GM12873 (cell line): Measurements from ENCODE around the gene USP22.

Experiments
- TF ChIP-seq, protein P1 (sequence below): IDR thresholded peaks from 2 replicates; pipeline ENCODE4 v1.5.1; 2012; ENCODE audit warnings: low read depth, mild to moderate bottlenecking, moderate library complexity, low read length, control low read depth; ENCODE audit not compliant: insufficient read depth; ENCODE audit errors: missing control alignments

The USP22 gene

DNA sequence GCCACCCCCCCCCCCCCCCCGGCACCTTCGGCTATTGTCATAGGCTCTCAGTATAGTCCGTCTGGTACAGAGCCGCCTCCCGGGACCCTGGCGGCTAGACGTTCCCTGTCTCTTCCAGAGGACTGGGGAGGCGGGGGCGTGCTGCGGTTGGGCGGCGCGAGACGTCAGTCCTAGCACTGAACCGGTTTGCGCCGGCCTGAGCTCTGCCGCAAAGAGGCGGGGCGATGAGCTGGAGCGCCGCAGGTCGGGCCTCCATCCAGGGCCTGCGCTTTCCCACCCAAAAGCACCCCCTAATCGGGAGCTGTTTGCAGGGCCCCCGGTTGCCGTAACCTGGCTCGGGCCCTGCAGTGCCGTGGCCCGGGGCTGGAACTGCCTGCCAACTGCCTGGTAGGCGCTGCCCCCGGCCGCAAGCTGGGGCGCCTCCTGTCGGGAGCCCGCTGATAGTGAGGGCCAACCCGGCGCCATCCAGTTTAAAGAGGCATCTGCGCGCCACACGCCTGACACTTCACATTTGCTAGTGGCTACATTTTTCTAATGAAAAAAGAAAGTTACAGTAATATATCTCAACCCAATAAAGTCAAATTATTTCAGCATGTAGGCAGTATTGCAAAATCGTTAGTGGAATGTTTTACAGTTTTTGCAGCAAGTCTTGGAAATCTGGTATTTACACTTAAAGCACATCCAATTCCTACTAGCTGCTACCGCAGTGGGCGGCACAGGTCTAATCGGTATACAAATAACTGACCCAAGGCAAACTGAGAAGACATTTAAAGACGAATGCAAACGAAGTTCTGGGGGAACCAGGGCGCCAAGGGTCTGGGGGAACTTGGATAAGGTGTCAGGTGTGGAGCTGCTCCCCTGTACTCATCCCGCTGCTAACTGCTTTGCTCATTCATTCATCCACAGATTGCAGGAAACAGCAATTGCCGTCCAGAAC is 753 bp upstream of the USP22 start:
- TF ChIP-seq, protein P1, sequence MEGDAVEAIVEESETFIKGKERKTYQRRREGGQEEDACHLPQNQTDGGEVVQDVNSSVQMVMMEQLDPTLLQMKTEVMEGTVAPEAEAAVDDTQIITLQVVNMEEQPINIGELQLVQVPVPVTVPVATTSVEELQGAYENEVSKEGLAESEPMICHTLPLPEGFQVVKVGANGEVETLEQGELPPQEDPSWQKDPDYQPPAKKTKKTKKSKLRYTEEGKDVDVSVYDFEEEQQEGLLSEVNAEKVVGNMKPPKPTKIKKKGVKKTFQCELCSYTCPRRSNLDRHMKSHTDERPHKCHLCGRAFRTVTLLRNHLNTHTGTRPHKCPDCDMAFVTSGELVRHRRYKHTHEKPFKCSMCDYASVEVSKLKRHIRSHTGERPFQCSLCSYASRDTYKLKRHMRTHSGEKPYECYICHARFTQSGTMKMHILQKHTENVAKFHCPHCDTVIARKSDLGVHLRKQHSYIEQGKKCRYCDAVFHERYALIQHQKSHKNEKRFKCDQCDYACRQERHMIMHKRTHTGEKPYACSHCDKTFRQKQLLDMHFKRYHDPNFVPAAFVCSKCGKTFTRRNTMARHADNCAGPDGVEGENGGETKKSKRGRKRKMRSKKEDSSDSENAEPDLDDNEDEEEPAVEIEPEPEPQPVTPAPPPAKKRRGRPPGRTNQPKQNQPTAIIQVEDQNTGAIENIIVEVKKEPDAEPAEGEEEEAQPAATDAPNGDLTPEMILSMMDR = peak; percentile 76

DNA sequence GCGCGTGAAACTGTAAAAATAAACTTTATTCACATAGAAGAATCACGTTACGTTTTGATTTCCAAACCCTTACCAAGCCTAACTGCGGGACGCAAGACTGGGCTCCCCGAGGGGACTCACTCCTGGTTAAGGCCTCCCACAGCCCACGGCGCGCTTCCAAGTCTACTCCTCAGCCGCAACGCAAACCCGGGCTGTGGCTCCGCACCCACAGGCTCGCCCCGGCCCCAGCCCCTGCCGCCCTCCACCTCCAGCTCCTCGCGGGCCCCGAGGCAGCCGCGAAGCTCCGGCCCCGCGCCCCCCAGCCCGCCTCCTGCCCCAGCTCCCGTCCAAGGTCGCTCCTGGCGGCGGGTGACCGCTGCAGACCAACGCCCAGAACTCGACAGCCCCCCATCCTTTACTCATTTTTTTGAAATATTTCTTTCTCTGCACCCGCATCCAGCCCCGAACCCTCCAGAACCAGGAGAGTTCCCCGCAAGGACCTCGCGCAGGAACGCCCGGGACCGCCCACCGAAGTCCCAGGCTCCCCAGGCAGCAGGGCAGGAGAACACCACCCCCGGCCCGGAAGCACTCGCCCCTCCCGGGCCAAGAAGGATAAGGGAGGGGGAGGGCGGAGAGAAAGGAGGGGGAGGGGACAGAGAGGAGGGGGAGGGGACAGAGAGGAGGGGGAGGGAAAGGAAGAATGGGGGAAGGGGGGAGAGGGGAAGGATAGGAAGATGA is 912 bp downstream of the USP22 start:
- TF ChIP-seq, protein P1 = no peak

DNA sequence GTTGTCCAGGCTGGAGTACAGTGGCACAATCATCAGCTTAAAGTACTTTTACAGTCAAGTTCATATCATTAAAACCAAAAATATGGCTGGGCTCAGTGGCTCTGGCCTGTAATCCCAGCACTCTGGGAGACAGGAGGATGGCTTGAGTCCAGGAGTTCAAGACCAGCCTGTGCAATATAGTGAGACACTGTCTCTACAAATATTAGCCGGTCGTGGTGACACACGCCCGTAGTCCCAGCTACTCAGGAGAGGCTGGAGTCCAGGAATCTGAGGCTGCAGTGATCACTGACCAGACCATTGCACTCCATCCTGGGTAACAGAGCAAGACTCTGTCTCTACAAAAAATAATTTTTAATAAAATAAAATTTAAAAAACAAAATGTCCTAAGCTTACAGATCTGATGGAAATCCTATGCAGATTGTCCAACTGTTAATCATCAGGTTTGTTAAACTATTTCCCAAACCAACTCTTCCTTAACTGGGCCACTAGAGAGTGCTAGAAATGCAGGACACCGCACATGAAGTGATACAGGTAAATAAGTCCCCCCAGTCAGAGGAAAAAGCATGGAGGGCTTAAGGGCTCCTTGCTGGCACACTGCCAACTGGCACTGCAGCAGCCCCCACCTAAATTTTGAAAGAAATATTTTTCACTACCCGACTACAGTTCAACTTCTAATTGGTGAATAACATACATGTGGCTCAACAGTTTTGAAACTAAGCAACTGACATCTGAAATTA is 2.8 kb downstream of the USP22 start:
- TF ChIP-seq, protein P1 = peak; percentile 53

DNA sequence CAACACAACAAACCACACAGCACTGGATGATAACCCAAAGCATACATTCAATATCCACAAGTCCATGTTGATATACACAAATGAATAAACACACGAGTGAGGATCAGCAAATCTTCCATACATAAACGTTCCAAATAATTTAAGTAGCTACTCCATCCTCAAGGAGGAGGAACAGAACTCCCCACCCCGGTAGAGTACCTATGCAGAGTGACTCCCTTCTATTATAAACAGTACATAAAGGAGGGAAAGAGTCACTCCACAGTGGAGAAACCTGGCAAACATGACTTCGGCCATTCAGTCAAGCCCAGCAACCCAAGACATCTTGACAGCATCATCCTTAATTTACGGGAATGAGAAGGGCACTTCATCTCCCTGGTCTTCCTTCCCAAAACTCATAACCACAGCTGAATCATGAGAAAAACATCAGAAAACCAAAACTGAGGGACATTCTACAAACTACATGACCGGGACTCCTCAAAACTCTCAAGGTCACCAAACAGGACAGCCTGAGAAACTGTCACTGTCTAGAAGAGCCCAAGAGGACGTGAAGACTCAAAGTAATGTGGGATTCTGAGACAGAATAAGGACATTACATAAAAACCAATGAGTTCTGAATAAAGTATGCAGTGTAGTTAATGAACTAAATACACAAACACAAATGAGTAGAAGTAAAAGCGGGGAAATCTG is 5.6 kb downstream of the USP22 start:
- TF ChIP-seq, protein P1 = no peak

DNA sequence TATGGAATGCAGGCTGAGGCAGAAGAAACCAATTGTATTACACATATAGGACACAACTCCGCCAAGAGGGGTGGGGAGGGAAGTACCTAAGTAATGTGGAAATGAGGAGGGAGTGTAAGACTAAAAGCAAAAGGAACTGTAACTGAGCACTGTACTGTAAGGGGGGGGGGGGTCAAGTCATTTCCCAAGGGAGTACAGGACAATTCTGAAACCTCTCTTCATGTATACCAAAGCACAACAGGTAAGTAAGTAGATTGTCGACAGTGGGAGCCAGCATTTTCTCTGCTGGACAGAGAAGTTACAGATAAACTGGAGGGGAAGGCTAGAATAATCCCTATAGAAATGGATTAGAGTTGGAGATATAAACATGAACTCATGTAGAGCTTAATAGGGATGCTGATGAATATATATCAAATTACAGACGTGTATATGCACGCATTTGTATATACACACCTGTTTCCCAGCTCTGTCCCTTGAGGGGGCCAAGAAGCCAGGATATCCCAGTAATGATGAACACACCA is 6.4 kb downstream of the USP22 start:
- TF ChIP-seq, protein P1 = no peak

DNA sequence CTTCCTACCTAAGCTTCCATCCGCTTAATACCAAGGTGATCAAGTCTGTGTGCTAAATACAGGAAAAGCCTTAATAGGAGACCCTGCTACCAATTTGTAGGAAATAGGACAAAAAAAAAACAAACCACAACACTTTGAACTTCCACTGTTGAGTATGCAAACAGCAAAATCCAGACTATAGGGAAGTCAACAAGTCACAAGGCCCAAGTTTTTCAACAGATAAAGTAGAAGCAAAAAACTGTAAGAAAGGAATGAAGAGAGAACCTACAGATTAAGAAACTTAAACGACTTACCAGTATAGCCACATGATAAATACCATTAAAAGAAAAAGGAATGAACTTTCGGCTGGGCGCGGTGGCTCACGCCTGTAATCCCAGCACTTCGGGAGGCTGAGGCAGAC is 7.4 kb downstream of the USP22 start:
- TF ChIP-seq, protein P1 = no peak
